BLaER1 (cell line): ENCODE results near the gene RBM12.
"Not testable (repeated sequence)": the region's sequence is repeated elsewhere in the genome, so short reads cannot be mapped to it uniquely, and the experiment has no call there.

Source experiments
- H3K27ac ChIP-seq: shearing (Covaris generic); formaldehyde crosslinking; 2 replicates; pipeline ENCODE4 v1.8.1; 2022
- H3K27me3 ChIP-seq: shearing (Covaris generic); formaldehyde crosslinking; 2 replicates; pipeline ENCODE4 v1.8.1; 2022
- H3K36me3 ChIP-seq: shearing (Covaris generic); formaldehyde crosslinking; 2 replicates; pipeline ENCODE4 v1.8.1; 2022
- H3K4me1 ChIP-seq: shearing (Covaris generic); formaldehyde crosslinking; 2 replicates; pipeline ENCODE4 v1.8.1; 2022
- H3K4me2 ChIP-seq: shearing (Covaris generic); formaldehyde crosslinking; 2 replicates; pipeline ENCODE4 v1.8.1; 2022
- H3K4me3 ChIP-seq: shearing (Covaris generic); formaldehyde crosslinking; 2 replicates; pipeline ENCODE4 v1.8.1; 2022
- H3K9ac ChIP-seq: shearing (Covaris generic); formaldehyde crosslinking; 2 replicates; pipeline ENCODE4 v1.8.1; 2022
- H3K9me3 ChIP-seq: shearing (Covaris generic); formaldehyde crosslinking; 2 replicates; pipeline ENCODE4 v1.8.1; 2022
- H4K20me1 ChIP-seq: shearing (Covaris generic); formaldehyde crosslinking; 2 replicates; pipeline ENCODE4 v1.8.1; 2022
- Cebpa-rat ChIP-seq: shearing (Covaris generic); IDR thresholded peaks from 2 replicates; pipeline ENCODE4 v1.8.1; 2022

Gene RBM12

DNA sequence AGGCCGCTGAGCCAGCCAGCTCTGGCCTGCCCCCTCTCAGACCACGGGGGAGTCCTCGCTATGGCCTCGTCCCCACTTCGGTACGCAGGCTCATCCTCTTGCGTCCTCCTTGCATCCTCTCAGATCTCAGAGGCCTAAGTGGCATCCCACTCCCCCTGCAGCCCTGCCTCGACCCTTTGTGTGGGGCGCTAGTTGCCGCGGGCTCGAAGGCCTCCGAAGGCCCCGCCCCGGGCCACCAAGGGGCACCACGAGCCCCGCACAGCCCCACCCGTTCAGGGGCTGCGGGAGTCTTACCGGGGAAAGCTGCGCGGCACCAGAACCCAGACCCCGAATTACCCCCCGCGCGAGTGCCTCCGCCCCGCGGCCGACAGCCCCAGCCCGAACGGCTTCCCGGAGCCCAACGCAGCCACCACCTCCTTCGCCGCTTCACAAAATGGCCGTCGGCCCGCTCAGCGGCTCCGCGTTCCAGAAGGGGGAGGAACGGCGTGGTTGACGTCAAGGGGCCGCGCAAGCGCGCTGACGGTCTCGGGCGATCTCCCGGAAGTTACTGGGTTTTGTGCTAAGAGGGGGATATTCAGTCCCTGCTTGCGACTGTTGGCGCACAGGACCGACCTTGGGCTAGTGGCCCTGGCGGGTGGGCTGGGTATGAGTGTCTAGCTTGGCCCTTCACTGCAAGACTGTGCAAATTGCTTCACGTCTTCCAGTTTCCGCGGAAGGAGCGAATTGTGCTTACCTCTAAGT is at the start of gene RBM12, which contains the start of gene CPNE1:
RBM12 (minus strand) TSS at position 435 of the 741 bp plus-strand sequence. CDS start 9,578 bp downstream, outside the sequence.
CPNE1 (minus strand) TSS at position 435 of the 741 bp plus-strand sequence. CDS start 31,977 bp downstream, outside the sequence.
- H3K27me3 ChIP-seq, result no peaks in the 10 kb centered on the region
- peaks cover 31% of the 10 kb centered on the region for H3K36me3 ChIP-seq
- peaks cover 43% of the 10 kb centered on the region for H3K4me1 ChIP-seq
- TF ChIP-seq Cebpa-rat, result no peak
- H3K4me3 ChIP-seq, result peak within 1 kb of the TSS; percentile 76
- H3K4me2 ChIP-seq, result peak within 1 kb of the TSS; percentile 95
- no peaks in the 10 kb centered on the region; the same call in 1 of the 2 replicates for H3K9me3 ChIP-seq
- peak within 1 kb of the TSS; percentile 98 for H3K9ac ChIP-seq
- H4K20me1 ChIP-seq, result peaks cover 48% of the 10 kb centered on the region
- H3K27ac ChIP-seq, result peak within 1 kb of the TSS; percentile 99

- Histone ChIP-seq H3K4me1 (peaks cover 30% of the 10 kb centered on the region), H3K9me3 (no peaks in the 10 kb centered on the region), H4K20me1 (peaks cover 100% of the 10 kb centered on the region), H3K36me3 (peaks cover 97% of the 10 kb centered on the region), H3K27ac (no peak overlapping the region), H3K4me2 (no peak overlapping the region), H3K9ac (no peak overlapping the region), H3K27me3 (no peaks in the 10 kb centered on the region), H3K4me3 (no peak overlapping the region)
- TF ChIP-seq Cebpa-rat, result no peak
These were observed 49.4 kb upstream of the RBM12 start for GRCh38 chr20:35714127-35714526.

- H3K9ac ChIP-seq, H3K27me3 ChIP-seq, H3K9me3 ChIP-seq, H3K27ac ChIP-seq, H3K4me3 ChIP-seq, H3K4me2 ChIP-seq: not testable (repeated sequence)
- TF ChIP-seq Cebpa-rat, result 0 out of 2 replicates have a peak, but pooled peaks have one; percentile 8
- H4K20me1 ChIP-seq, result peaks cover 100% of the 10 kb centered on the region
- peaks cover 97% of the 10 kb centered on the region for H3K36me3 ChIP-seq
- H3K4me1 ChIP-seq, result peaks cover 30% of the 10 kb centered on the region
These were observed 48.4 kb upstream of the RBM12 start for GRCh38 chr20:35713120-35713519.

DNA sequence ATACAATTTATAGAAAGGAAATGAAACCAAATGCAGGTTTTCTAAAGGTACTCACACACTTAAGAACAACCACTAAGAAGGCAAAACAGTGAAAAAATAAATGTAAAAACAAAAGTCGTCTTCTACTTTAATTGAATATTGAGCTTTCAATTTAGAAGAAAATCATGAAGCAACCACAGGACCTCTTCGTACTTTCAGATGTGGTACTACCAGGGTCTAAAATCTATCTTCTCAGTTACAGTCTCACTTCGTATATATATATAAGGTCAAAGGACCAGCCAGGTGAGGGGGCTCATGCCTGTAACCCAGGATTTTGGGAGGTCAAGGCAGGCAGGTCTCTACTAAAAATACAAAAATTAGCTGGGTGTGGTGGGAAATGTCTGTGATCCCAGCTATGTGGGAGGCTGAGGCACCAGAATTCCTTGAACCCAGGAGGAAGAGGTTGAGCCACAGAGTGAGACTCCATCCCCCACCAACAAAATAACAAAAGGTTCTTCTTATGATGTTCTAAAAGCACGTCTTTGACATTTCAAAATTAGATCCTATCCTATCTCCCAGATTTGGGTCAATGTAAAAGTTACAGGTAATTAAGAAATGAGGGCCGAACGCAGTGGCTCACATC is 47.0 kb upstream of the RBM12 start:
- peaks cover 100% of the 10 kb centered on the region for H4K20me1 ChIP-seq
- peaks cover 30% of the 10 kb centered on the region for H3K4me1 ChIP-seq
- H3K27me3 ChIP-seq, result no peaks in the 10 kb centered on the region
- H3K9ac ChIP-seq, result no peak overlapping the region
- no peak overlapping the region for H3K4me3 ChIP-seq
- H3K9me3 ChIP-seq, result no peaks in the 10 kb centered on the region
- H3K27ac ChIP-seq, result no peak overlapping the region
- TF ChIP-seq Cebpa-rat, result no peak
- H3K4me2 ChIP-seq, result no peak overlapping the region
- peaks cover 97% of the 10 kb centered on the region for H3K36me3 ChIP-seq

GRCh38 chr20:35710884-35711587 is 46.3 kb upstream of the RBM12 start:
- Histone ChIP-seq H3K27me3 (no peaks in the 10 kb centered on the region), H3K4me1 (peaks cover 26% of the 10 kb centered on the region), H3K4me3 (no peak overlapping the region), H3K4me2 (no peak overlapping the region), H3K36me3 (peaks cover 97% of the 10 kb centered on the region), H3K9me3 (no peaks in the 10 kb centered on the region), H4K20me1 (peaks cover 100% of the 10 kb centered on the region), H3K27ac (no peak overlapping the region), H3K9ac (no peak overlapping the region)
- no peak for TF ChIP-seq Cebpa-rat

DNA sequence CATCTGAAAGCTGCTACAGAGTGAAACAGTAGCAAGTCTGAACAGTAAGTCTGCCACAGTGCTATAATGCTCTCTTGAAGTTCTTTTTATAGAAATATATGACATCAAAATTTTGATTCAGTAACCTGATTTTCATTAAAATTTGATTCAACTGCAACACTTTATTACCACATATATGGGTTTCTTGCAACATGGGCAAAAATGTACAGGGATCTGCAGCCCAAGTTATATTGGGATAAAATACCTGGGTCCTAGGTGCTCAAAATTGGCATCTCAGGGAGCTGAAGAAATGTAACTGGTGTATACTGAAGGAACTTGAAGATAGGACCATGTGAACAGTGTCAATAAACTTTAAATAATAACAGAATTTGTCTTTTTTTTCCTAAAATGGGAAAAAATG is 45.3 kb upstream of the RBM12 start:
- Histone ChIP-seq H3K27ac (no peak overlapping the region), H3K4me2 (no peak overlapping the region), H3K9ac (no peak overlapping the region), H3K9me3 (no peaks in the 10 kb centered on the region), H3K4me3 (no peak overlapping the region), H3K4me1 (peaks cover 16% of the 10 kb centered on the region), H4K20me1 (peaks cover 100% of the 10 kb centered on the region), H3K36me3 (peaks cover 97% of the 10 kb centered on the region), H3K27me3 (no peaks in the 10 kb centered on the region)
- TF ChIP-seq Cebpa-rat, result no peak

DNA sequence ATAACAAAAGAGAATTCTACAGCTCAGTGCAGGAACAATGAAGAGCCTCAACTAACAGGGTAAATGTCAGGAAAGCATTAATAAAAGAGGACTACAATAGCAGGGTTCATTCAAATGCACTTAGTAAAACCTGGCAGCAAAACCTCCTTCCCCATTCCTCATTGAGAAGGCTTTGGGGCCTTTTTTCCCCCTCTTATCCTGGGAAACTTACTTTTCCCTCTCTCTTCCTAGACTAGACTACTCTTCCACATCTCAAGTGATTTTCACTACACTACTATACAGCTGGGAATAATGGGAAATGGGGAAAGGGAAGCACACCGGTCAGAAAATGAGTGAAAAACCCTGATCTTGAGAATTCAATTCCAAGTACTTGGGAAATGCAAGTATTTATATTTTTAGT is 44.6 kb upstream of the RBM12 start:
- H3K9me3 ChIP-seq, result no peaks in the 10 kb centered on the region
- H3K9ac ChIP-seq, result no peak overlapping the region
- H3K4me1 ChIP-seq, result peaks cover 8% of the 10 kb centered on the region
- peaks cover 100% of the 10 kb centered on the region for H4K20me1 ChIP-seq
- no peak overlapping the region for H3K27ac ChIP-seq
- peaks cover 97% of the 10 kb centered on the region for H3K36me3 ChIP-seq
- no peak for TF ChIP-seq Cebpa-rat
- no peak overlapping the region for H3K4me2 ChIP-seq
- H3K27me3 ChIP-seq, result no peaks in the 10 kb centered on the region
- no peak overlapping the region for H3K4me3 ChIP-seq

DNA sequence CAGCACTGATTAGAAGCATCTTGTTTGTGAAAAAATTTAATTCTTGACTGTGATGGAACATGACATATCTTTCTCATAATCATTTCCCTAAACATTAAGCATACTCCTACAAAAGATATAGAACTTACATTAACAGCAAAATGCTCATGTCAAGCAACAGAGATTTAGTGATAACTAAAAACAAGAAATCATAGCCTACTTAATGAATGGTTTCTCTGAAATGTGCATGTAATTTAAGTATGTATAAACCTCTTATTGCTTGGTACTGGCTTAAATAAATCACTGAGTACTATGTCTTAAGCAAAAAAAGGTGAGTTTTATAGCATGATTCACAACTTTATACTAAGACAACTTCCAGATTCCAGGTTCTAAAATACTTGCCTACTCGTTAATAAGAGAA is 43.8 kb upstream of the RBM12 start:
- no peak overlapping the region for H3K4me2 ChIP-seq
- H3K36me3 ChIP-seq, result peaks cover 97% of the 10 kb centered on the region
- H4K20me1 ChIP-seq, result peaks cover 100% of the 10 kb centered on the region
- H3K27ac ChIP-seq, result no peak overlapping the region
- H3K27me3 ChIP-seq, result no peaks in the 10 kb centered on the region
- no peak overlapping the region for H3K4me3 ChIP-seq
- no peak overlapping the region for H3K9ac ChIP-seq
- H3K9me3 ChIP-seq, result no peaks in the 10 kb centered on the region
- TF ChIP-seq Cebpa-rat, result no peak
- peaks cover under 1% of the 10 kb centered on the region; the same call in 1 of the 2 replicates for H3K4me1 ChIP-seq

GRCh38 chr20:35706591-35707529 is 42.2 kb upstream of the RBM12 start:
- H3K9ac ChIP-seq, H3K4me3 ChIP-seq, H3K27me3 ChIP-seq, H3K4me2 ChIP-seq, H3K9me3 ChIP-seq, H3K4me1 ChIP-seq, H3K27ac ChIP-seq: not testable (repeated sequence)
- Histone ChIP-seq H3K36me3 (peaks cover 100% of the 10 kb centered on the region), H4K20me1 (peaks cover 100% of the 10 kb centered on the region)

GRCh38 chr20:35705894-35706293 is 41.2 kb upstream of the RBM12 start:
- H3K4me3 ChIP-seq, H3K9ac ChIP-seq, H3K27ac ChIP-seq, H3K4me1 ChIP-seq, H3K4me2 ChIP-seq, H3K27me3 ChIP-seq, H3K9me3 ChIP-seq: not testable (repeated sequence)
- peaks cover 100% of the 10 kb centered on the region for H4K20me1 ChIP-seq
- peaks cover 100% of the 10 kb centered on the region for H3K36me3 ChIP-seq
